ENCODE measurements around the gene ARAP2.

Gene ARAP2

GRCh38 chr4:36027203-36027602 lies 217.1 kb downstream of the ARAP2 start:
- FAIRE-seq = no peak

GRCh38 chr4:36026348-36026880 lies 217.9 kb downstream of the ARAP2 start:
- no peak for FAIRE-seq

GRCh38 chr4:36024901-36025660 lies 219.2 kb downstream of the ARAP2 start:
- no peak for FAIRE-seq

GRCh38 chr4:36020351-36020750 lies 224.0 kb downstream of the ARAP2 start:
- no peak for FAIRE-seq

Data from G401.6 (cell line).